CD14-positive monocyte (primary cell): ENCODE data around the gene LAMB1. TPM values are rescaled to one million over a fixed set of nuclear protein-coding genes. Genes with fewer than 3 reads are reported as not detected.

Experiments used
- DNase-seq, 3 donors: peaks; one replicate each; pipeline ENCODE4 v3.0.0-alpha.2; 2011 to 2022
- H2AFZ ChIP-seq: 2 replicates; pipeline ENCODE4 v1.6.0; 2012; ENCODE audit warnings: mild to moderate bottlenecking, low read depth, low read length, inconsistent platforms; ENCODE audit not compliant: insufficient read depth, poor library complexity, severe bottlenecking
- H3K27ac ChIP-seq, 2 donors: 1 replicate in 1 of 2; 2 replicates in 1 of 2; pipeline ENCODE4 v1.5.1; 2012 to 2013; ENCODE audit warnings: low read length in 2 of 2, control low read depth in 1 of 2, inconsistent platforms in 1 of 2, low read depth in 1 of 2, mild to moderate bottlenecking in 1 of 2
- H3K27me3 ChIP-seq, 2 donors: one replicate each; pipeline versions ENCODE4 v1.6.0 to v1.6.1; 2011 to 2013; ENCODE audit warnings: low read length in 2 of 2; ENCODE audit not compliant: control insufficient read depth in 2 of 2, insufficient read depth in 2 of 2
- H3K36me3 ChIP-seq, 2 donors: replicated peaks in 1 of 2; 1 replicate in 1 of 2; 2 replicates in 1 of 2; pipeline versions ENCODE4 v1.5.1 to v1.6.1; 2012 to 2013; ENCODE audit warnings: low read length in 2 of 2, control low read depth in 1 of 2, inconsistent platforms in 1 of 2, mild to moderate bottlenecking in 1 of 2; ENCODE audit not compliant: insufficient read depth in 2 of 2, control insufficient read depth in 1 of 2
- H3K4me1 ChIP-seq, 2 donors: 1 replicate in 1 of 2; 2 replicates in 1 of 2; pipeline versions ENCODE4 v1.5.1 to v1.6.1; 2012 to 2013; ENCODE audit warnings: low read length in 2 of 2, control low read depth in 1 of 2, inconsistent platforms in 1 of 2, mild to moderate bottlenecking in 1 of 2, moderate library complexity in 1 of 2; ENCODE audit not compliant: insufficient read depth in 2 of 2, control insufficient read depth in 1 of 2
- H3K4me2 ChIP-seq: replicated peaks from 2 replicates; pipeline ENCODE3; 2012; ENCODE audit warnings: low read length, moderate library complexity, mild to moderate bottlenecking; ENCODE audit not compliant: poor library complexity, severe bottlenecking; ENCODE audit errors: extremely low read depth
- H3K4me3 ChIP-seq, 3 experiments: fragments of 200-600 bp in 1 of 3; sonication (generic) in 1 of 3; replicated peaks in 1 of 3; 1 replicate in 2 of 3; 2 replicates in 1 of 3; pipeline ENCODE4 v1.5.1; 2011 to 2013; ENCODE audit warnings: low read length in 3 of 3, mild to moderate bottlenecking in 3 of 3, control low read depth in 2 of 3, low read depth in 2 of 3, inconsistent platforms in 1 of 3, moderate library complexity in 1 of 3
- H3K79me2 ChIP-seq: 2 replicates; pipeline ENCODE4 v1.6.0; 2012; ENCODE audit warnings: mild to moderate bottlenecking, control low read depth, inconsistent platforms, low read length, moderate library complexity; ENCODE audit not compliant: insufficient read depth
- H3K9ac ChIP-seq: 2 replicates; pipeline ENCODE4 v1.6.0; 2017; ENCODE audit warnings: low read length, mild to moderate bottlenecking; ENCODE audit not compliant: insufficient read depth, poor library complexity, severe bottlenecking
- H3K9me3 ChIP-seq, 2 donors: replicated peaks in 1 of 2; 1 replicate in 1 of 2; 2 replicates in 1 of 2; pipeline versions ENCODE4 v1.5.1 to v1.6.1; 2012 to 2013; ENCODE audit warnings: low read length in 2 of 2, control low read depth in 1 of 2; ENCODE audit not compliant: control insufficient read depth in 1 of 2, insufficient read depth in 1 of 2
- H4K20me1 ChIP-seq: 2 replicates; pipeline ENCODE4 v1.6.0; 2012; ENCODE audit warnings: mild to moderate bottlenecking, low read length, control low read depth, moderate library complexity; ENCODE audit not compliant: insufficient read depth
- H3K27ac Mint-ChIP-seq, 7 donors: one replicate each; pipeline ENCODE4 v1.8.0; 2020; ENCODE audit warnings: mild to moderate bottlenecking in 7 of 7, mixed read lengths in 7 of 7, moderate library complexity in 6 of 7, inconsistent platforms in 2 of 7
- H3K27me3 Mint-ChIP-seq, 3 donors: one replicate each; pipeline ENCODE4 v1.8.0; 2021 to 2022; ENCODE audit warnings: low read depth in 3 of 3, mild to moderate bottlenecking in 3 of 3, mixed read lengths in 3 of 3, moderate library complexity in 3 of 3, inconsistent platforms in 1 of 3
- H3K36me3 Mint-ChIP-seq, 2 donors: one replicate each; pipeline ENCODE4 v1.8.0; 2020; ENCODE audit warnings: mixed read lengths in 2 of 2, inconsistent platforms in 1 of 2, mild to moderate bottlenecking in 1 of 2
- H3K4me1 Mint-ChIP-seq: one replicate; pipeline ENCODE4 v1.8.0; 2020; ENCODE audit warnings: mild to moderate bottlenecking, mixed read lengths
- H3K4me3 Mint-ChIP-seq, 2 donors: one replicate each; pipeline ENCODE4 v1.8.0; 2020; ENCODE audit warnings: mild to moderate bottlenecking in 2 of 2, mixed read lengths in 2 of 2, moderate library complexity in 1 of 2
- H3K9me3 Mint-ChIP-seq, 7 donors: one replicate each; pipeline ENCODE4 v1.8.0; 2020 to 2022; ENCODE audit warnings: mixed read lengths in 7 of 7, mild to moderate bottlenecking in 6 of 7, moderate library complexity in 6 of 7, inconsistent platforms in 2 of 7
- WGBS: methylation state at CpG from one replicate; pipeline ENCODE4 v1.1.5; 2013; ENCODE audit warnings: missing lambda C conversion rate; ENCODE audit not compliant: insufficient coverage; 5-methylcytosine and 5-hydroxymethylcytosine counted together
- intact Hi-C, 2 donors: fragments of 100-400 bp; cut with micrococcal nuclease; formaldehyde crosslinking; loops; one replicate each; pipeline versions ENCODE4 v1.15.0 to v1.15.1; 2023
- polyA plus RNA-seq, 3 donors: library from polyadenylated mRNA; depleted of rRNA in 1 of 3; unstranded in 2 of 3; stranded (reverse) in 1 of 3; fragments of 300-500 nt in 2 of 3; fragments of >200 nt in 1 of 3; fragmentation: Illumina TruSeq in 2 of 3; gene quantifications; 1 replicate in 2 of 3; 2 replicates in 1 of 3; pipeline ENCODE4 v1.2.3, GENCODE V29; 2012 to 2021
- TF ChIP-seq, protein P1 (sequence below): fragments of 200-600 bp; IDR thresholded peaks from one replicate; pipeline ENCODE4 v1.8.0; 2022; ENCODE audit warnings: antibody characterized with exemption, mild to moderate bottlenecking

The LAMB1 gene
- polyA plus RNA-seq, 3 donors, result 0.42 TPM; not detected in 2

DNA sequence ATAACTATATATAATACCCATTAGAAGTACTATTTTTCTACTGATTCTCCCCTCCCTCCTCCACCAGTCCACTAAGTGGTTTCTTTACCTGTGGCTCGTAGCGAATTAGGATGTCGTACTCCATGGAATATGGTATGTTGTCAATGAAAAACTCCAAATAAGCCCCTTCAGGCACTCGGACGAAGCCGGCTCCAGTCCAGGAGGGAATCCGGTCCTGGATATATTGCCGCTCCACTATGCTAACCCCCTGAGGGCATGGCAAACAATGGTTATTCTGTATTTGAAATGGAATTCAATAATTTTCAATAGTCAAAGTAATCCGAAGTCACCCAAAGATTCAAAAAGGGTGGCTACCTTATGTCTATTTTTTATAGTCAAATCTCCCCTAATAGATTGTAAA lies 40.1 kb downstream of the LAMB1 start:
- no peaks in the 10 kb centered on the region for H4K20me1 ChIP-seq
- no peaks in the 10 kb centered on the region for H3K27me3 ChIP-seq
- WGBS, result no CpG with 5 or more reads among the region's 9 CpGs
- H3K9ac ChIP-seq, result no peak overlapping the region
- Mint-ChIP-seq H3K9me3 (peaks cover 0 to 5% (median 0%) of the 10 kb centered on the region in 7 donors), H3K27ac (no peak overlapping the region), H3K4me3 (no peak overlapping the region), H3K36me3 (no peaks in the 10 kb centered on the region), H3K27me3 (peaks cover 2 to 5% (median 3%) of the 10 kb centered on the region in 3 donors), H3K4me1 (no peaks in the 10 kb centered on the region)
- no peaks in the 10 kb centered on the region for H3K4me1 ChIP-seq
- no peaks in the 10 kb centered on the region for H3K36me3 ChIP-seq
- no peak overlapping the region for H3K27ac ChIP-seq
- intact Hi-C loops, result no loop called here
- H3K9me3 ChIP-seq, result no peaks in the 10 kb centered on the region
- DNase-seq, result no peak
- no peak overlapping the region for H2AFZ ChIP-seq
- no peak overlapping the region for H3K4me3 ChIP-seq
- H3K4me2 ChIP-seq, result no peak overlapping the region
- TF ChIP-seq, protein P1, sequence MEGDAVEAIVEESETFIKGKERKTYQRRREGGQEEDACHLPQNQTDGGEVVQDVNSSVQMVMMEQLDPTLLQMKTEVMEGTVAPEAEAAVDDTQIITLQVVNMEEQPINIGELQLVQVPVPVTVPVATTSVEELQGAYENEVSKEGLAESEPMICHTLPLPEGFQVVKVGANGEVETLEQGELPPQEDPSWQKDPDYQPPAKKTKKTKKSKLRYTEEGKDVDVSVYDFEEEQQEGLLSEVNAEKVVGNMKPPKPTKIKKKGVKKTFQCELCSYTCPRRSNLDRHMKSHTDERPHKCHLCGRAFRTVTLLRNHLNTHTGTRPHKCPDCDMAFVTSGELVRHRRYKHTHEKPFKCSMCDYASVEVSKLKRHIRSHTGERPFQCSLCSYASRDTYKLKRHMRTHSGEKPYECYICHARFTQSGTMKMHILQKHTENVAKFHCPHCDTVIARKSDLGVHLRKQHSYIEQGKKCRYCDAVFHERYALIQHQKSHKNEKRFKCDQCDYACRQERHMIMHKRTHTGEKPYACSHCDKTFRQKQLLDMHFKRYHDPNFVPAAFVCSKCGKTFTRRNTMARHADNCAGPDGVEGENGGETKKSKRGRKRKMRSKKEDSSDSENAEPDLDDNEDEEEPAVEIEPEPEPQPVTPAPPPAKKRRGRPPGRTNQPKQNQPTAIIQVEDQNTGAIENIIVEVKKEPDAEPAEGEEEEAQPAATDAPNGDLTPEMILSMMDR, result no peak
- no peaks in the 10 kb centered on the region for H3K79me2 ChIP-seq

DNA sequence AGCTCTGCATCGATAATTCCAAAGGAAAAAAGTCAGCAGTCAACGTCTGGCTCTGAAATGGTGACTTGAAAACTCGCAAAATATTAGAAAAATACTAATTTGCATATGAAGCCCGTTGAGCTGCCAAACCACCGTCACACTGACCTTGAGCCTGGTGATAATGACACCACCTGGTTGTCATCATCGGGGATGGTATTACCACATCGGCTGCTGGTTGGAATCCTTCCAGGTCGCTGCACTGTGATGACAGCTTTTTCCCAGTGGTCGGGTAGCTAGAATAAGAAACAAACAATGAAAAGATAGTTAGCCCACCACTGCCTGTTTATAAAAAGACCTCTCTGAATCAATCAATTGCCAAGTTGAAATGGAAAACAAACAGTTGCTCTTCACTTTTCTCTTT lies 41.6 kb downstream of the LAMB1 start:
- H3K4me1 ChIP-seq, result no peaks in the 10 kb centered on the region
- no peaks in the 10 kb centered on the region for H3K36me3 Mint-ChIP-seq
- no peak overlapping the region for H3K9ac ChIP-seq
- WGBS, result 91% methylated on average over 6 of the region's 9 CpGs
- no peaks in the 10 kb centered on the region for H3K36me3 ChIP-seq
- no peak overlapping the region for H3K4me3 ChIP-seq
- H3K4me3 Mint-ChIP-seq, result no peak overlapping the region
- peaks cover 0 to 2% of the 10 kb centered on the region in 2 donors for H3K27me3 ChIP-seq
- H4K20me1 ChIP-seq, result no peaks in the 10 kb centered on the region
- no peaks in the 10 kb centered on the region for H3K9me3 ChIP-seq
- TF ChIP-seq, protein P1, result no peak
- H3K27ac Mint-ChIP-seq, result no peak overlapping the region
- H3K4me1 Mint-ChIP-seq, result no peaks in the 10 kb centered on the region
- H3K27me3 Mint-ChIP-seq, result peaks cover 3 to 5% (median 4%) of the 10 kb centered on the region in 3 donors
- no peak overlapping the region for H3K27ac ChIP-seq
- H3K4me2 ChIP-seq, result no peak overlapping the region
- no peaks in the 10 kb centered on the region for H3K79me2 ChIP-seq
- peaks cover 0 to 5% (median 0%) of the 10 kb centered on the region in 7 donors for H3K9me3 Mint-ChIP-seq
- no peak overlapping the region for H2AFZ ChIP-seq
- no peak for DNase-seq
- intact Hi-C loops, result no loop called here
